GM21515 (cell line): Measurements from ENCODE around the gene DNAH1.

Experiments
- ATAC-seq: cut with Tn5 transposase; IDR thresholded peaks from one replicate; pipeline ENCODE4 v1.9.1; 2021; ENCODE audit not compliant: unreplicated experiment

The DNAH1 gene

GRCh38 chr3:52356126-52356525 lies 40.0 kb downstream of the DNAH1 start:
- no peak for ATAC-seq

GRCh38 chr3:52357151-52358080 lies 41.3 kb downstream of the DNAH1 start:
- ATAC-seq = no peak

- ATAC-seq = no peak
These were observed 42.3 kb downstream of the DNAH1 start for GRCh38 chr3:52358362-52358940.

GRCh38 chr3:52359116-52359855 lies 43.2 kb downstream of the DNAH1 start:
- no peak for ATAC-seq

- ATAC-seq = no peak
These were observed 44.9 kb downstream of the DNAH1 start for GRCh38 chr3:52361011-52361410.

GRCh38 chr3:52361454-52361853 lies 45.3 kb downstream of the DNAH1 start:
- no peak for ATAC-seq

- no peak for ATAC-seq
These were observed 45.8 kb downstream of the DNAH1 start for GRCh38 chr3:52361898-52362297.

- ATAC-seq = no peak
These were observed 48.4 kb downstream of the DNAH1 start for GRCh38 chr3:52364322-52365035.

- no peak for ATAC-seq
These were observed 50.4 kb downstream of the DNAH1 start for GRCh38 chr3:52366527-52366926.

GRCh38 chr3:52367891-52368880 lies 52.1 kb downstream of the DNAH1 start:
- no peak for ATAC-seq

- ATAC-seq = no peak
These were observed 54.4 kb downstream of the DNAH1 start for GRCh38 chr3:52370531-52370930.

- no peak for ATAC-seq
These were observed 56.8 kb downstream of the DNAH1 start for GRCh38 chr3:52372822-52373504.

- ATAC-seq = no peak
These were observed 57.6 kb downstream of the DNAH1 start for GRCh38 chr3:52373676-52374075.

- no peak for ATAC-seq
These were observed 58.1 kb downstream of the DNAH1 start for GRCh38 chr3:52374173-52374572.

GRCh38 chr3:52379610-52380009 lies 63.5 kb downstream of the DNAH1 start:
- ATAC-seq = no peak

GRCh38 chr3:52380023-52380422 lies 63.9 kb downstream of the DNAH1 start:
- no peak for ATAC-seq

- no peak for ATAC-seq
These were observed 65.5 kb downstream of the DNAH1 start for GRCh38 chr3:52381623-52382022.

GRCh38 chr3:52383446-52383845 lies 67.3 kb downstream of the DNAH1 start:
- no peak for ATAC-seq

GRCh38 chr3:52384019-52384761 lies 68.1 kb downstream of the DNAH1 start:
- ATAC-seq = no peak
